Endodermal cell (in vitro differentiated cells): ENCODE measurements around the gene CHMP2B. TPM values are rescaled to one million over a fixed set of nuclear protein-coding genes. Genes with fewer than 3 reads are reported as not detected.

Experiments used
- DNase-seq: peaks from one replicate; pipeline ENCODE4 v3.0.0-alpha.2; 2017
- H3K27ac ChIP-seq: 2 replicates; pipeline ENCODE4 v1.5.1; 2013; ENCODE audit warnings: mild to moderate bottlenecking, low read depth, low read length, moderate library complexity
- H3K27me3 ChIP-seq: 2 replicates; pipeline ENCODE4 v1.6.1; 2013; ENCODE audit warnings: mild to moderate bottlenecking, low read length, moderate library complexity; ENCODE audit not compliant: insufficient read depth, control insufficient read depth, poor library complexity, severe bottlenecking
- H3K36me3 ChIP-seq: 2 replicates; pipeline ENCODE4 v1.7.0; 2013; ENCODE audit warnings: mild to moderate bottlenecking, low read length, moderate library complexity; ENCODE audit not compliant: control insufficient read depth, insufficient read depth
- H3K4me1 ChIP-seq: one replicate; pipeline ENCODE4 v1.7.0; 2013; ENCODE audit warnings: low read length; ENCODE audit not compliant: control insufficient read depth, insufficient read depth
- H3K4me3 ChIP-seq: 2 replicates; pipeline ENCODE4 v1.5.1; 2013; ENCODE audit warnings: mild to moderate bottlenecking, low read length, moderate library complexity
- H3K9ac ChIP-seq: 2 replicates; pipeline ENCODE4 v1.6.1; 2013; ENCODE audit warnings: mild to moderate bottlenecking, low read length, moderate library complexity; ENCODE audit not compliant: poor library complexity, severe bottlenecking; ENCODE audit errors: extremely low read depth
- H3K9me3 ChIP-seq: 2 replicates; pipeline ENCODE4 v1.6.1; 2013; ENCODE audit warnings: mild to moderate bottlenecking, low read length, moderate library complexity; ENCODE audit not compliant: control insufficient read depth
- H3K27ac Mint-ChIP-seq: 2 replicates; pipeline ENCODE4 v1.8.0; 2020; ENCODE audit warnings: mixed read lengths
- H3K27me3 Mint-ChIP-seq: 2 replicates; pipeline ENCODE4 v1.8.0; 2021; ENCODE audit warnings: mild to moderate bottlenecking, mixed read lengths; ENCODE audit not compliant: insufficient read depth
- H3K36me3 Mint-ChIP-seq: 2 replicates; pipeline ENCODE4 v1.8.0; 2020; ENCODE audit warnings: low read depth, mixed read lengths
- H3K4me1 Mint-ChIP-seq: 2 replicates; pipeline ENCODE4 v1.8.0; 2020; ENCODE audit warnings: mixed read lengths
- H3K4me3 Mint-ChIP-seq: 2 replicates; pipeline ENCODE4 v1.8.0; 2020; ENCODE audit warnings: mild to moderate bottlenecking, moderate library complexity, mixed read lengths
- H3K9me3 Mint-ChIP-seq: 2 replicates; pipeline ENCODE4 v1.8.0; 2020; ENCODE audit warnings: mild to moderate bottlenecking, mixed read lengths
- WGBS, 2 experiments: methylation state at CpG; one replicate each; pipeline versions ENCODE4 v1.1.5 to v1.1.7; 2013; ENCODE audit warnings: missing lambda C conversion rate in 2 of 2, mixed read lengths in 1 of 2; ENCODE audit not compliant: insufficient coverage in 1 of 2, insufficient read length in 1 of 2; 5-methylcytosine and 5-hydroxymethylcytosine counted together
- total RNA-seq, 2 donors: library from RNA; stranded (reverse); fragmentation: NEBNext Ultra II Directional in 1 of 2; extraction: Animal tissue kit (Norgen Biotek cat#: 25700) in 1 of 2; gene quantifications; 2 replicates in 1 of 2; 3 replicates in 1 of 2; pipeline ENCODE4 v1.2.1, GENCODE V29; 2021
- TF ChIP-seq, protein P1 (sequence below): fragments of 200-600 bp; sonication (generic); conservative IDR thresholded peaks from 2 replicates; pipeline ENCODE4 v1.5.0; 2021; ENCODE audit warnings: antibody characterized with exemption, mild to moderate bottlenecking

Gene CHMP2B
- total RNA-seq, 2 donors from 2014 or later: 31.7 to 44.0 TPM

- Mint-ChIP-seq H3K4me3 (no peak overlapping the region), H3K9me3 (no peaks in the 10 kb centered on the region), H3K27me3 (no peaks in the 10 kb centered on the region), H3K4me1 (peaks cover 13% of the 10 kb centered on the region), H3K27ac (no peak overlapping the region), H3K36me3 (no peaks in the 10 kb centered on the region)
- Histone ChIP-seq H3K27me3 (no peaks in the 10 kb centered on the region), H3K9ac (no peak overlapping the region), H3K27ac (no peak overlapping the region), H3K36me3 (no peaks in the 10 kb centered on the region), H3K4me1 (peaks cover 5% of the 10 kb centered on the region), H3K9me3 (no peaks in the 10 kb centered on the region), H3K4me3 (no peak overlapping the region)
- no peak for DNase-seq
- TF ChIP-seq, protein P1, sequence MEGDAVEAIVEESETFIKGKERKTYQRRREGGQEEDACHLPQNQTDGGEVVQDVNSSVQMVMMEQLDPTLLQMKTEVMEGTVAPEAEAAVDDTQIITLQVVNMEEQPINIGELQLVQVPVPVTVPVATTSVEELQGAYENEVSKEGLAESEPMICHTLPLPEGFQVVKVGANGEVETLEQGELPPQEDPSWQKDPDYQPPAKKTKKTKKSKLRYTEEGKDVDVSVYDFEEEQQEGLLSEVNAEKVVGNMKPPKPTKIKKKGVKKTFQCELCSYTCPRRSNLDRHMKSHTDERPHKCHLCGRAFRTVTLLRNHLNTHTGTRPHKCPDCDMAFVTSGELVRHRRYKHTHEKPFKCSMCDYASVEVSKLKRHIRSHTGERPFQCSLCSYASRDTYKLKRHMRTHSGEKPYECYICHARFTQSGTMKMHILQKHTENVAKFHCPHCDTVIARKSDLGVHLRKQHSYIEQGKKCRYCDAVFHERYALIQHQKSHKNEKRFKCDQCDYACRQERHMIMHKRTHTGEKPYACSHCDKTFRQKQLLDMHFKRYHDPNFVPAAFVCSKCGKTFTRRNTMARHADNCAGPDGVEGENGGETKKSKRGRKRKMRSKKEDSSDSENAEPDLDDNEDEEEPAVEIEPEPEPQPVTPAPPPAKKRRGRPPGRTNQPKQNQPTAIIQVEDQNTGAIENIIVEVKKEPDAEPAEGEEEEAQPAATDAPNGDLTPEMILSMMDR: no peak
- 85 to 100% methylated on average over 1 to 2 of the region's 2 CpGs for WGBS, 2 experiments
These were observed 45.1 kb upstream of the CHMP2B start for GRCh38 chr3:87182023-87182422.

DNA sequence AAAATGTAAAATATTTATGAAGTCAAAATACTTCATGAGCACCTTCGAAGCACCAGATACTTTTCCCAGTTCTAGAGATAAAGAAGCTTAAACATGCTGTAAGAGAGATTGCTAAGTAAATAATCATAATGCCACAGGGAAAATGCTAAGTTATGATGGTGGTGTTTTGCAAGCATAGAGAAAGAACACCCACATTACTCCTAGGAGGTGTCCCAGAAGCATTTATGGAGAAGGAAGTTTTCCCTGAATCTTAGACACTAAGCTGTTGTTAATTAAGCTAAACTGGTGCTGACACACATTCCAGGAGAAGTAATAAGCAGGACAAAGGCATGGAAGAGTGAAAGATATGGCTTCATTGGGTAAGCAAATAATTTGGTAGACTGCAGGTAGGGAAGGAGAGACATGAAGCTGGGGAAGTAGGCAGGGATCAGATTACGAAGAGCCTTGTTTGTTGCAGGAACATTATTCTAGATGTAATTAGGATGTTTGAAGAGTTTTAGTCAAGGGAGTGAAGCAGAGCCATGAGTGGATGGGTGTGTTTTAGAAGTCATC is 40.4 kb upstream of the CHMP2B start:
- no peaks in the 10 kb centered on the region for H3K36me3 Mint-ChIP-seq
- H3K36me3 ChIP-seq: no peaks in the 10 kb centered on the region
- H3K9me3 Mint-ChIP-seq: no peaks in the 10 kb centered on the region
- TF ChIP-seq, protein P1: no peak
- H3K27ac Mint-ChIP-seq: no peak overlapping the region
- H3K4me3 Mint-ChIP-seq: no peak overlapping the region
- H3K27ac ChIP-seq: no peak overlapping the region
- no peaks in the 10 kb centered on the region for H3K9me3 ChIP-seq
- 88 to 94% methylated on average over 2 of the region's 2 CpGs for WGBS, 2 experiments
- H3K27me3 Mint-ChIP-seq: no peaks in the 10 kb centered on the region
- peaks cover 5% of the 10 kb centered on the region for H3K4me1 ChIP-seq
- no peak overlapping the region for H3K9ac ChIP-seq
- H3K4me1 Mint-ChIP-seq: peaks cover 20% of the 10 kb centered on the region
- no peak for DNase-seq
- no peak overlapping the region for H3K4me3 ChIP-seq
- H3K27me3 ChIP-seq: no peaks in the 10 kb centered on the region

GRCh38 chr3:87191175-87191574 is 35.9 kb upstream of the CHMP2B start:
- no peak overlapping the region for H3K27ac Mint-ChIP-seq

More at GRCh38 chr3:87191175-87191574, 35.9 kb upstream of the CHMP2B start:
- H3K27me3 ChIP-seq: no peaks in the 10 kb centered on the region
- H3K4me1 ChIP-seq: peaks cover 5% of the 10 kb centered on the region
- TF ChIP-seq, protein P1: no peak
- peaks cover 4% of the 10 kb centered on the region for H3K36me3 Mint-ChIP-seq
- H3K4me3 ChIP-seq: no peak overlapping the region
- peaks cover 15% of the 10 kb centered on the region for H3K4me1 Mint-ChIP-seq
- WGBS, 2 experiments: no CpG with 5 or more reads among the region's 2 CpGs
- H3K27ac ChIP-seq: no peak overlapping the region
- H3K36me3 ChIP-seq: no peaks in the 10 kb centered on the region
- no peak overlapping the region for H3K9ac ChIP-seq
- H3K9me3 Mint-ChIP-seq: peaks cover 17% of the 10 kb centered on the region
- no peak for DNase-seq
- H3K27me3 Mint-ChIP-seq: no peaks in the 10 kb centered on the region
- peaks cover 14% of the 10 kb centered on the region for H3K9me3 ChIP-seq
- H3K4me3 Mint-ChIP-seq: no peak overlapping the region
